Stimulated activated CD4-positive, alpha-beta T cell treated with anti-CD3 and anti-CD28 coated beads, Interleukin-12 subunit alpha, Interleukin-12 subunit beta, amount 100 ng/mL, for 48 hours (primary cell): ENCODE results near the gene CYP8B1.

ENCODE experiments used
- DNase-seq, 3 donors: peaks; one replicate each; pipeline ENCODE4 v3.0.0-alpha.2; 2020; ENCODE audit warnings: low read depth in 2 of 3, low spot score in 1 of 3

The CYP8B1 gene, protein sequence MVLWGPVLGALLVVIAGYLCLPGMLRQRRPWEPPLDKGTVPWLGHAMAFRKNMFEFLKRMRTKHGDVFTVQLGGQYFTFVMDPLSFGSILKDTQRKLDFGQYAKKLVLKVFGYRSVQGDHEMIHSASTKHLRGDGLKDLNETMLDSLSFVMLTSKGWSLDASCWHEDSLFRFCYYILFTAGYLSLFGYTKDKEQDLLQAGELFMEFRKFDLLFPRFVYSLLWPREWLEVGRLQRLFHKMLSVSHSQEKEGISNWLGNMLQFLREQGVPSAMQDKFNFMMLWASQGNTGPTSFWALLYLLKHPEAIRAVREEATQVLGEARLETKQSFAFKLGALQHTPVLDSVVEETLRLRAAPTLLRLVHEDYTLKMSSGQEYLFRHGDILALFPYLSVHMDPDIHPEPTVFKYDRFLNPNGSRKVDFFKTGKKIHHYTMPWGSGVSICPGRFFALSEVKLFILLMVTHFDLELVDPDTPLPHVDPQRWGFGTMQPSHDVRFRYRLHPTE

GRCh38 chr3:42875325-42876151, at the start of gene CYP8B1:
CYP8B1 (minus strand) TSS chr3:42875879; CDS start chr3:42875816, 63 bp downstream.
- no peak for DNase-seq

DNA sequence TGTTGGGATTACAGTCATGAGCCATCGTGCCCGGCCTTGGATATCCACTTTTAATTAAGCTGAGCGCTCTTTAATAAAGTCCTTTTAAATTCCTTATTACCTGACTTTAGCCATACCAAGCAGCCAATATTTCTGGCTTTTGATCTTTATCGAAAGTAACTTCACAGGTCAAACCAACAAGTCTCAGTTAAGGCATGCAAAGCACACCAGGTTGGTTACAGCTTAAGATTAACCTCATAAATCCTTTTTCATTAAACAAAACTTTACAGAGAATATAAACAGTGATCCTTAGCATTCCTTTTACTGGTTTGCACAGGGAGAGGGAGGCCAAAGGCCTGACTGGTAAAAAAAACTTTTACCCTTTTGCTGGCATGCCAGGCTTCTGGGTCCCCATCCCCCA, 47.9 kb upstream of the CYP8B1 start:
- DNase-seq = no peak

- no peak for DNase-seq
These were observed 39.3 kb upstream of the CYP8B1 start for GRCh38 chr3:42914771-42915515.

GRCh38 chr3:42911551-42911950, 35.9 kb upstream of the CYP8B1 start:
- DNase-seq = no peak

- no peak for DNase-seq
These were observed 33.0 kb upstream of the CYP8B1 start for GRCh38 chr3:42908675-42909074.

DNA sequence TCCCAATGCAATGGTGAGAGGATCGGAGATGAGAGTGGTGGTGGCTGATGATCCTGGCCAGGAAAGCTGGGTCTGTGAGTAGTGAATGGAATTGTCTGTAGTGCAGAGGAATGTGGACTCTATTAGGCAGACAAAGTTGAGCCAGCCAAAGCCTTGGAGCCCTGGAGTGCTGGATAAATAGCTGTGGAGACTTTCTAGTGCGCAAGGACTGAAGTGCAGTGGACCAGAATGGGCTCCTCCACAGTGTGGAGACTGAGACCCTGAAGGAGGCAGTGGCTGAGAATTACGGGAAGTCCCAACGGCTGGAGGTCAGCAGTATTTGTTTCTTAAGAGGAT, 31.1 kb upstream of the CYP8B1 start:
- DNase-seq = no peak

- no peak for DNase-seq
These were observed 30.6 kb upstream of the CYP8B1 start, which contains the start of gene ZNF662 for GRCh38 chr3:42906070-42906847. ZNF662 (plus strand) TSS chr3:42906142; CDS start chr3:42908115, 1,973 bp downstream.

DNA sequence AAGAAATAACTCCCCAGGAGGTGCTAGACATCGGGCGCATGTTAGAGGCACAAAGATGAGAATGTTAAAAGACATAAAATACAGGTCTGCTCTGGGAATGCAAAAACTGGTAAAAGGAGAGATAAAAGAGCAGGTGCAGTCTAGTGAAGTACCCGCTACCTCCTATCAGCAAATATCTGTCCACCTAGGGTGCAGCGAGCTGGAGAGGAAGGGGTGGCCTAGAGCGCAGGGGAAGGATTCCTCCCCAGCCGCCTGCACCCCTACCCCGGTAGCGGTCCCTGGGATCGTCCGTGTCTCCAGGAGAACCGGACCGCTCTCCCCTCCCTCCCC, 30.0 kb upstream of the CYP8B1 start:
- no peak for DNase-seq

DNA sequence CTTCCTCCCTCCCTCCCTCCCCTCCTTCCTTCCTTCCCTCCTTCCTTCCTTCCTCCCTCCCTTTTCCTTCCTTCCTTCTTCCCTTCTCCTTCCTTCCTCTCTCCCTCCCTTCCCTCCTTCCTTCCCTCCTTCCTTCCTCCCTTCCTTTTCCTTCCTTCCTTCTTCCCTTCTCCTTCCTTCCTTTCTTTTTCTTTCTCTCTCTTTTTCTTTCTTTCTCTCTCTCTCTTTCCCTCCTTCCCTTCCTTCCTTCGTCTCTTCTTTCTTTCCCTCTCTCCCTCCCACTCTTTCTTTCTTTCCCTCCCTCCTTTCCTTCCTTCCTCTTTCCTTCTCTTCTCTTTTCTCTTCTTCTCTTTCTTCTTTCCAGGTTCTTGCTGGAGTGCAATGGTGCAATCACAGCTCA, 28.4 kb upstream of the CYP8B1 start:
- DNase-seq = no peak

GRCh38 chr3:42902257-42902656, 26.6 kb upstream of the CYP8B1 start:
- DNase-seq = no peak

- no peak for DNase-seq
These were observed 25.4 kb upstream of the CYP8B1 start for GRCh38 chr3:42901073-42901415.

- DNase-seq = no peak
These were observed 24.8 kb upstream of the CYP8B1 start for GRCh38 chr3:42900226-42901072.

DNA sequence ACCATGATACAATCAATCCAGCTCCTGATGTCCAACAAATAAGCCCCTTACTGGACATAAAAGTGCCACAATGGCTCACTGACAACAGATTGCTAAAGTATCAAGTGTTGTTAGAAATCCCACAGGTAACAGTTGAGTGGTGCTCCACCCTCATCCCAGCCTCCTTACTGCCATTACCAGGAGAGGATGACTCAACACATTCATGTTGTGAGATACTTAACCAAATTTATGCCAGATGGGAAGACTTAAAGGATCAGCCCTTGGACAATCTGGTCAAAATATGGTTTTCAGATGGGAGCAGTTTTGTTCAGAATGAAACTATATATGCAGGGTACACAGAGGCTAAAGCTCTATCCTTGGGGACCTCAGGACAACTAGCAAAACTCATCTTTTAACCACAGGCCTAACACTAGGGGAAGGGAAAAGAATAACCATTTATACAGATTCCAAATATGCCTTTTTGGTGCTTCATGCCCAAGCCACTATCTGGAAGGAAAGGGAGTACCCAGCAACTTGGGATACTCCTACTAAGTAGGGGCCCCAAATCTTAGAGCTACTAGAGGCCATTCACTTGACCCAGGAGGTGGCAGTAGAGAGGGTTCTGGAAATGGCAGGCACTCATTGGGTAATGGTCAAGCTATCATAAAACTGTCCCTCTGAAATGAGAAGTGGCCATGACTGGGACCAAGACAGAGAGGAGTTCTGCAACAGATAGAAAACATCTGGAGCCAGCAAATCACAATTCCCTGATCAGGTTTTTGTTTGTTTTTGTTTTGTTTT, 23.4 kb upstream of the CYP8B1 start:
- no peak for DNase-seq

GRCh38 chr3:42895580-42895868, 19.8 kb upstream of the CYP8B1 start:
- no peak for DNase-seq

DNA sequence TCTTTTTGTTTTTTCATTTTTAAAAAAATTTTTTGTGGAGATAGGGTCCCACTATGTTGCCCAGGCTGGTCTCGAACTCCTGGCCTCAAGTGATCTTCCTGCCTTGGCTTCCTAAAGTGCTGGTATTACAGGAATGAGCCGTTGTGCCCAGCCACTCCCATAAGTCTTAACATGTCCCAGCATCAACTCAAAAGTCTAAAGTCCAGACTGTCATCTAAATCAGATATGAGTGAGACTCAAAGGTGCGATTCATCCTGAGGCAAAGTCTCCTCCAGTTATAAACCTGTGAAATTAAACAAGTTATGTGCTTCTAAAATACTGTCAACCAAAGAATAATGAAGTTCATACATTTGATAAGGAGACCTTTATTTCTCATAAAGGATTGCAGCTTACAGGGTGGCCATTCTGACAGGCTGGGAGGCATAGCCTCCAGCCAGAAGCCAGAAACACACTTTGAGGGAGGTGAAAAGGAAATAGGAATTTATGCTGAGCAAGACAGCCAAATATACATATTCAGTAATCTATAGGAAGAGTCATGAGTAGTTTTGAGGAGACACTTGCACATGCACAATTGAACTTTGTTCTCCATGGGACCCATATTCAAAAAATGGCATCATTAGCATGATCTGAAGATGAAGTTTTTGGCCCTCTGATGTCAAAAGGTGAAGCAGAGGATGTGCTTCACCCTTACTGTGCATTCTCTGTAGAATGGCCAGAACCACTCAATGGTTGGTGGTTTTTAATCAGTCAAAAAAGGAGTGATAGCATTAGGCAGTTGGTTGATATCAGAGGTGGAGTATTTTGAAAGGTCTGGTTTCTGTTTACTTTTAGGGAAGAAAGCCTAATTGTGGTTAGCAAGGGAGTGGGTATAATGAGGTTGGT, 19.3 kb upstream of the CYP8B1 start:
- DNase-seq = no peak

DNA sequence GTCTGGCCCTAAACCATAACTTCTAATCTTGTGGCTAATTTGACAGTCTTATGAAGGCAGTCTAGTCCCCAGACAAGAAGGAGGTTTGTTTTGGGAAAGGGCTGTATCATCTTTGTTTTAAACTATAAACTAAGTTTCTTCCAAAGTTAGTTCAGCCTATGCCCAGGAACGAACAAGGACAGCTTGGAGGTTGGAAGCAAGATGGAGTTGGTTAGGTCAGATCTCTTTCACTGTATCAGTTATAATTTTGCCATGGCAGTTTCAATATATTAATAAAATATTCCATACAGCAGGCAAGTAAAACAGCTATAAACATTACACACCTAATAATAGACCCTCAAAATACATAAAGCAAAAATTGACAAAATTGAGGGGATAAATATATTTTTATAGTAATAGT, 17.1 kb upstream of the CYP8B1 start:
- DNase-seq = no peak

GRCh38 chr3:42892169-42892568, 16.5 kb upstream of the CYP8B1 start:
- no peak for DNase-seq

DNA sequence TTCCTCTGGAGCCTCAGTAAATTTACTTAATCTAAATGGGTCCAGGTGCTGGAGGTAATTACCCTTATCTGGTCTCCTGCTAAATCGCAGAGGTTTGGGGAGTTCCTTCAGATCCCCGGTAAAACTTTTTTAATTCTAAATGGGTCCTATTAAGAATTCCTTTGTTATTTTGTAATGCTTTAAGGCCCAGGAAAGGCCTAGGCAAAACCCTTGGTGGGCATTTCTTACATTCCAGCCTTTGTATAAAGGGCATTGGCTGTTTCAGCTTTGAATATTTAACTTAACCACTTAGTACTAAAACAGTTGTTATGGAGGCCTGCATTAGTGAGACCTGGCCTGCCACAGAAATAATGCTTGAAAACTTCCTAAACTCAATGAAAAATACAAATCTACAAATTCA, 15.4 kb upstream of the CYP8B1 start:
- no peak for DNase-seq

DNA sequence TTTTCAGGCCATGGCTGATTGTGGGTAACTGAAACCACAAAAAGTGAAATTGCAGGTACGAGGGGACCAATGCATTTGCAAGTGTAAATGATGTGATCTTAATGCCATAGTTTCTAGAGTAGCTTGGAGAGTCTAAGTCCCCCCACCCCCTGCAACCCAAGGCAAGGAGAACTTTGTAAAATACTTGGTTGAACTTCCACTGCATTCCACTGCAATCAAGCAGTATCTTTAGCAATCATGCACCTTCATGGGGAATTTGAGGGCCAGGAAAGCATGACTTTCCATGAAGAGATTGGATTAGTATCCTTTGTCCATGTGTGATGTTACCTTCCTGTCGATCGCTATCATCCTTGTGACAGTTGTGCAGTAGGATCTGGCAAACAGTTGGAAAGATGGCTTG, 11.4 kb upstream of the CYP8B1 start:
- DNase-seq = no peak
